PC-9 (cell line): ENCODE results near the gene TRIM23. TPM values are rescaled to one million over a fixed set of nuclear protein-coding genes. Genes with fewer than 3 reads are reported as not detected.
"Not testable (repeated sequence)": the region's sequence is repeated elsewhere in the genome, so short reads cannot be mapped to it uniquely, and the experiment has no call there.

Experiments used
- BruUV-seq: library from RNA; stranded (reverse); fragments of 400-500 nt; replicated peaks from 2 replicates; lab custom pipeline; 2021; lab: Mats Ljungman, UMichigan
- CTCF ChIA-PET: fragments of 300-600 bp; sonication (Branson Sonifier 250); formaldehyde crosslinking; loops from one replicate; lab custom pipeline; 2022; ENCODE audit warnings: antibody characterized with exemption; lab: Charles Lee
- POLR2A ChIA-PET: fragments of 300-600 bp; sonication (Branson Sonifier 250); formaldehyde crosslinking; loops from one replicate; lab custom pipeline; 2022; ENCODE audit warnings: antibody characterized with exemption; ENCODE audit not compliant: unreplicated experiment; lab: Charles Lee
- DNase-seq, 2 experiments: peaks; one replicate each; pipeline versions ENCODE4 v3.0.0 to v3.0.0-alpha.2; 2015 to 2022; ENCODE audit warnings: mixed read lengths in 1 of 2
- H2AFZ ChIP-seq: fragments of 200-600 bp; sonication (generic); 2 replicates; pipeline ENCODE4 v1.8.1; 2017; ENCODE audit warnings: antibody characterized with exemption
- H3F3A ChIP-seq: fragments of 200-600 bp; sonication (generic); 2 replicates; pipeline ENCODE4 v1.8.1; 2017; ENCODE audit warnings: antibody characterized with exemption, mild to moderate bottlenecking, low read depth; ENCODE audit not compliant: insufficient read depth
- H3K27ac ChIP-seq: fragments of 200-600 bp; sonication (generic); 2 replicates; pipeline ENCODE4 v1.6.1; 2016; ENCODE audit warnings: mixed run types
- H3K27me3 ChIP-seq: fragments of 200-600 bp; sonication (generic); 2 replicates; pipeline ENCODE4 v1.6.1; 2016; ENCODE audit warnings: low read depth, mixed run types; ENCODE audit not compliant: insufficient read depth
- H3K36me3 ChIP-seq: fragments of 200-600 bp; sonication (generic); 2 replicates; pipeline ENCODE4 v1.6.1; 2016; ENCODE audit warnings: low read depth, mixed run types
- H3K4me1 ChIP-seq: fragments of 200-600 bp; sonication (generic); replicated peaks from 2 replicates; pipeline ENCODE4 v1.6.1; 2016; ENCODE audit warnings: mixed run types; ENCODE audit not compliant: insufficient read depth
- H3K4me2 ChIP-seq: fragments of 200-600 bp; sonication (generic); 2 replicates; pipeline ENCODE4 v1.6.1; 2017; ENCODE audit warnings: mixed run types
- H3K4me3 ChIP-seq: fragments of 200-600 bp; sonication (generic); 2 replicates; pipeline ENCODE4 v1.6.1; 2016; ENCODE audit warnings: mixed run types
- H3K79me2 ChIP-seq: fragments of 200-600 bp; sonication (generic); 2 replicates; pipeline ENCODE4 v1.6.1; 2017; ENCODE audit warnings: low read depth, mixed run types
- H3K9me2 ChIP-seq: fragments of 200-600 bp; sonication (generic); 2 replicates; pipeline ENCODE4 v1.8.1; 2017; ENCODE audit warnings: mild to moderate bottlenecking; ENCODE audit not compliant: insufficient read depth
- H3K9me3 ChIP-seq: fragments of 200-600 bp; sonication (generic); 2 replicates; pipeline ENCODE4 v1.8.1; 2016; ENCODE audit warnings: low read depth; ENCODE audit not compliant: insufficient read depth
- H4K20me1 ChIP-seq: fragments of 200-600 bp; sonication (generic); 2 replicates; pipeline ENCODE4 v1.8.1; 2017; ENCODE audit not compliant: insufficient read depth
- CTCF ChIP-seq: fragments of 200-600 bp; sonication (generic); conservative IDR thresholded peaks from 2 replicates; pipeline ENCODE4 v1.6.1; 2017; ENCODE audit warnings: mixed run types, antibody characterized with exemption, mild to moderate bottlenecking, moderate library complexity
- EZH2 ChIP-seq: fragments of 200-600 bp; sonication (generic); IDR thresholded peaks from 2 replicates; pipeline ENCODE4 v1.8.0; 2017; ENCODE audit warnings: antibody characterized with exemption, low read depth
- intact Hi-C: fragments of 100-400 bp; cut with micrococcal nuclease; formaldehyde crosslinking; loops from one replicate; pipeline ENCODE4 v1.10.0; 2022; ENCODE audit not compliant: unreplicated experiment
- total RNA-seq: library from RNA; stranded (reverse); gene quantifications from 2 replicates; pipeline ENCODE4 v1.2.3, GENCODE V29; 2021

TRIM23 gene
- total RNA-seq, 1 experiment from 2014 or later = 9.7 TPM

DNA sequence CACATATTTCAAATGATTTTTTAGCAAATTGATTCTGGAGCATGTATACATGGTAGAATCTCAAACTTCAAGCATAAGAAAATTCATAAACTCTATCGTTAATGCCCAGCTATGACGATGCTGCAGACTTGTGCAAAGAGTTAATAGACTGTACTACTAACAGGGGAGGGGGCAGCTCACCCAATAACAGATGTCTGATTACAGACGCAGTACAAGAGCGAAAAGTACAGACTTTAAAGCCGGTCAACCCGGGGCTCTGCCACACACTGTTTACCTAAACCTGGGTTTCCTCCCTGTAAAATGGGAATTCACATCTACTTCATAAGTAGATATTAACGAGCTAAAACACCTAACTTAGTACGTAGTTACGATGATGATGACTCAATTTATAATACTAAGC lies 651 bp downstream of the TRIM23 start:
- no TSS peak for BruUV-seq
- Histone ChIP-seq H3K36me3 (no peaks in the 10 kb centered on the region), H3F3A (no peaks in the 10 kb centered on the region), H3K27me3 (no peaks in the 10 kb centered on the region), H2AFZ (peak overlapping the region; percentile 98), H3K4me3 (peak overlapping the region; percentile 96), H3K9me2 (no peaks in the 10 kb centered on the region), H3K4me1 (peaks cover 22% of the 10 kb centered on the region), H3K27ac (no peak overlapping the region), H4K20me1 (peaks cover 2% of the 10 kb centered on the region; the same call in 1 of the 2 replicates), H3K4me2 (peak overlapping the region; percentile 86), H3K9me3 (no peaks in the 10 kb centered on the region), H3K79me2 (peaks cover 92% of the 10 kb centered on the region)
- ChIA-PET POLR2A (interaction anchor here (0.6 kb wide), 1 partner anchor 524 kb away, joined by 4 read pairs; no protein-coding TSS in a partner anchor), CTCF (no interaction called here)
- TF ChIP-seq CTCF (no peak), EZH2 (no peak)
- intact Hi-C loops = no loop called here
- DNase-seq = no peak

DNA sequence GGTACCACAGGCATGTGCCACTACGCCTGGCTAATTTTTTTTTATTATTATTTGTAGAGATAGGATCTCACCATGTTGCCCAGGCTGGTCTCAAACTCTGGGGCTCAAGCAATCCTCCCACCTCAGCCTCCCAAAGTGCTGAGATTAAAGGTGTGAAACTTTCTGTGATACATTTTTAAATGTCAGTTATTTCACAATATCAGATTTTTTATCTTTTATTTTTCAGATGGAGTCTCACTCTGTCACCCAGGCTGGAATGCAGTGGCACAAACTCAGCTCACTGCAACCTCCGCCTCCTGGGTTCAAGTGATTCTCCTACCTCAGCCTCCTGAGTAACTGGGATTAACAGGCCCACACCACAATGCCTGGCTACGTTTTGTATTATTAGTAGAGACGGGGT lies 2.2 kb downstream of the TRIM23 start:
- H3K36me3 ChIP-seq, DNase-seq, H3K9me2 ChIP-seq, H3K27me3 ChIP-seq, H3K27ac ChIP-seq, H3K4me3 ChIP-seq, intact Hi-C loops, BruUV-seq, CTCF ChIA-PET, H3K9me3 ChIP-seq, H2AFZ ChIP-seq, H3F3A ChIP-seq, POLR2A ChIA-PET, H4K20me1 ChIP-seq: not testable (repeated sequence)
- Histone ChIP-seq H3K4me2 (peak overlapping the region; percentile 86), H3K4me1 (peaks cover 22% of the 10 kb centered on the region), H3K79me2 (peaks cover 77% of the 10 kb centered on the region)

DNA sequence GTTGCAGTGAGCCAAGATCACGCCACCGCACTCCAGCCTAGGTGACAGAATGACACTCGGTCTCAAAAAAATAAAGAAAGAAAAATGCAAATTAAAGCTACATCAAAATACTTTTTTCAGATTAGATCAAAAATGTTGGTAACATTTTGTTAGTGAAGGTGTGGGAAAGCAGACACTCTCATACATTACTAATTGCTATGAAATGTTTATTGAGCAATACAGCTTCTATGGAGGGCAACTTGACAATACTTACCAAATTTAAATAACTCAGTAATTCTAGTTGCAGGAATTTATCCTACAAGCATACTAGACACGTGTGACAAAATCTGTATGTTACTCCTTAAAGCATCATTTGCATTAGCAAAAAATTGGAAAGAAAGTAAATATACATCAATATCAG lies 4.1 kb downstream of the TRIM23 start:
- H4K20me1 ChIP-seq = peaks cover 14% of the 10 kb centered on the region; the same call in 1 of the 2 replicates
- H3K79me2 ChIP-seq = peaks cover 57% of the 10 kb centered on the region
- TF ChIP-seq EZH2 (no peak), CTCF (no peak)
- H3K36me3 ChIP-seq = peaks cover 10% of the 10 kb centered on the region; the same call in 1 of the 2 replicates
- intact Hi-C loops = no loop called here
- H3F3A ChIP-seq = no peaks in the 10 kb centered on the region
- H3K27me3 ChIP-seq = no peaks in the 10 kb centered on the region
- no peaks in the 10 kb centered on the region for H3K9me3 ChIP-seq
- no peaks in the 10 kb centered on the region for H3K9me2 ChIP-seq
- no TSS peak for BruUV-seq
- H3K4me2 ChIP-seq = no peak overlapping the region
- H3K4me1 ChIP-seq = peaks cover 12% of the 10 kb centered on the region
- H2AFZ ChIP-seq = no peak overlapping the region
- ChIA-PET POLR2A (interaction anchor here (0.7 kb wide), 1 partner anchor 12 kb away, joined by 4 read pairs; no protein-coding TSS in a partner anchor), CTCF (interaction anchor here (0.7 kb wide), 1 partner anchor 686 kb away, joined by 3 read pairs; no protein-coding TSS in a partner anchor)
- H3K4me3 ChIP-seq = no peak overlapping the region
- no peak overlapping the region for H3K27ac ChIP-seq
- peak in 1 of 2 experiments; percentile 42 for DNase-seq
